NCI-H82 treated with DMSO at 0.1 percent for 48 hours (cell line): ENCODE measurements around the gene PSAP.
A peak's percentile ranks its signal among the peaks of the same experiment; 100 is the strongest.

Experiments
- DNase-seq: peaks from one replicate; lab custom pipeline; 2025; ENCODE audit not compliant: unreplicated experiment; lab: John Stamatoyannopoulos, UW

PSAP gene

DNA sequence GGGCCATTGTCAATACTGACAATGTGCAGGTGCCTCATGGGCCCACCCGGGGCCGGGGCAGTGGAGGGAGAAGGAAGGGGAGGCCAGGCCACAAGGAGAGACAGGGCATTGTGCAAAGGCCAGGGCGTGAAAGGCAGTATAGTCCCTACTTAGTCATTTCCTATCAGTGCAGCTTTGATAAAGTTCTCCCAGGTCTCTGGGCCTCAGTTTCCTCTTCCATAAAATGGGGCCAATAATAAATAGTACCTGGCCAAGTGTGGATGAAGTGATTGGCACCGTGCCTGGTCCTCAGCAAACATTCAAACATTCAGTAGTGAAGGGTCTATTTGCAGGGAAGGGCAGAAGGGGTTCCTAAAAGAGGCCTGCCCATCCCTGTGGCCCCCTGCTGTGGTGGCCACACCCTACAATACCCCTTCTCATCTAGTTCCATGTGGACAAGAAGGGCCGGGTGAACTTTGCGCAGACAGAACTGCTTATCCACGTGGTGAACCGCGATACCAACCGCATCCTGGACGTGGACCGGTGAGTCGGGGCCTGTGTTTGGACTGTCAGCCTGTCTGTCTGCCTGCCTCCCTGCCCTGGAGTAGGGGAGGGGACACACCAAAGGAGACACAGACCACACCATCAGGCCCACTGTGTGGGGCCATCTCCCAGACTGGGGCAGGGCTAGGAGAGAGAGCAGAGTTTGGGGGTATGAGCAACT is 40.9 kb downstream of the PSAP start:
- DNase-seq, result no peak

GRCh38 chr10:71809628-71810027 is 41.4 kb downstream of the PSAP start:
- DNase-seq, result no peak

DNA sequence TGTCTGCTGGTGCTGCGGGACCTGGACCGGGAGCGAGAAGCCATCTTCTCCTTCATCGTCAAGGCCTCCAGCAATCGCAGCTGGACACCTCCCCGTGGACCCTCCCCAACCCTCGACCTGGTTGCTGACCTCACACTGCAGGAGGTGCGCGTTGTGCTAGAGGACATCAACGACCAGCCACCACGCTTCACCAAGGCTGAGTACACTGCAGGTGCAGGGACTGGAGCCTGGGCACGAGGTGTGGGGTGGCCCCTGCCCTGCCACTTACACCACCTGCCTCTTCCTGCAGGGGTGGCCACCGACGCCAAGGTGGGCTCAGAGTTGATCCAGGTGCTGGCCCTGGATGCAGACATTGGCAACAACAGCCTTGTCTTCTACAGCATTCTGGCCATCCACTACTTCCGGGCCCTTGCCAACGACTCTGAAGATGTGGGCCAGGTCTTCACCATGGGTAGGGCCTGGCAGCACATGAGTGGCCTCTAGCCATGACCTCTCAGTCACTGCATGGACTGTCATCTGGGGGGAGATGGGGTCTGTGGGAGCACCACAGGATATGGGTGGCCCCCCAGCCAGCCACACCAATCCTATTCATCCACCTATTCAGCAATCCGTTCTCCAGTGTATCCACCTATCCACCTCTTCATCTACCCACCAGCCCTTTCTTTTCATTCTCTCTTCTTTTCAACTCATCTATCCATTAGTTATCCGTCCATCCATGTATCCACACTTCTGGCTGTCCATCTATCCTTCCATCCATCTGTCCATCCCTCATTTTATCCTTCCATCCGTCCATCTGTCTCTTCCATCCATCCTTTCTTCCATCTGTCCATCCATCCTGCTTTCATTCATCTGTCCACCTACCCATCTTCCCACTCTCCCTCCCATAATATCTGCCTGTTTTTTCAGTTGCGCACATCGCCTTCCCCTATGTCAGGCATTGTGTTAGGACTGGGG is 43.2 kb downstream of the PSAP start:
- no peak for DNase-seq

DNA sequence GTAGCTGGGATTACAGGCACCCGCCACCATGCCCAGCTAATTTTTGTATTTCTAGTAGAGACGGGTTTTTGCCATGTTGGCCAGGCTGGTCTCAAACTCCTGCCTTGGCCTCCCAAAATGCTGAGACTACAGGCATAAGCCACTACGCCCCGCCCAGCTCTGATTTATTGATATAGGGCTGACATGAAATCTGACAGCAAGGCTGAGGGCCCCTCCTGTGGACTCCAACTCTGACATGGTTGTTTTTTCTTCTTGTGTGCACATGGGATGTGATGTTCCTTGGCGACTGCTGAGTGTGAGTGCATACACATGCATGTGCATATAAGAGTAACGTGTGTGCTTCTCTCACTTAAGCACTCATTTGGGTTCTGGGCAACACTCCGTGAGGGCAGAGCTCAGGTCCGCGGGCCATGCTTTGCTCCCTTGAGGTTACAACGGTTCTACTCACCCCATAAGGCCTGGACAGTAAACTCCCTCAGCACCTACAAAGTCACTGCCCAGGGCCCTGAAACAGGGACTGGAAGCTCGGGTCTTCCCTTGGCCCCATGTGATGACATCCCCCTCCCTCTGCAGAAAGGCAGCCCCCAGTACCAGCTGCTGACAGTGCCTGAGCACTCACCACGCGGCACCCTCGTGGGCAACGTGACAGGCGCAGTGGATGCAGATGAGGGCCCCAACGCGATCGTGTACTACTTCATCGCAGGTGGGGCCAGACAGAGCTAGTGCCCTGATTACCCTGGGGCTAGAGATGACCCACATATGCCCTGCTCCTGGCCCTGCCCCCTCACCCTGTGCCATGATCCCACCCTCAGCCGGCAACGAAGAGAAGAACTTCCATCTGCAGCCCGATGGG is 44.1 kb downstream of the PSAP start:
- no peak for DNase-seq

DNA sequence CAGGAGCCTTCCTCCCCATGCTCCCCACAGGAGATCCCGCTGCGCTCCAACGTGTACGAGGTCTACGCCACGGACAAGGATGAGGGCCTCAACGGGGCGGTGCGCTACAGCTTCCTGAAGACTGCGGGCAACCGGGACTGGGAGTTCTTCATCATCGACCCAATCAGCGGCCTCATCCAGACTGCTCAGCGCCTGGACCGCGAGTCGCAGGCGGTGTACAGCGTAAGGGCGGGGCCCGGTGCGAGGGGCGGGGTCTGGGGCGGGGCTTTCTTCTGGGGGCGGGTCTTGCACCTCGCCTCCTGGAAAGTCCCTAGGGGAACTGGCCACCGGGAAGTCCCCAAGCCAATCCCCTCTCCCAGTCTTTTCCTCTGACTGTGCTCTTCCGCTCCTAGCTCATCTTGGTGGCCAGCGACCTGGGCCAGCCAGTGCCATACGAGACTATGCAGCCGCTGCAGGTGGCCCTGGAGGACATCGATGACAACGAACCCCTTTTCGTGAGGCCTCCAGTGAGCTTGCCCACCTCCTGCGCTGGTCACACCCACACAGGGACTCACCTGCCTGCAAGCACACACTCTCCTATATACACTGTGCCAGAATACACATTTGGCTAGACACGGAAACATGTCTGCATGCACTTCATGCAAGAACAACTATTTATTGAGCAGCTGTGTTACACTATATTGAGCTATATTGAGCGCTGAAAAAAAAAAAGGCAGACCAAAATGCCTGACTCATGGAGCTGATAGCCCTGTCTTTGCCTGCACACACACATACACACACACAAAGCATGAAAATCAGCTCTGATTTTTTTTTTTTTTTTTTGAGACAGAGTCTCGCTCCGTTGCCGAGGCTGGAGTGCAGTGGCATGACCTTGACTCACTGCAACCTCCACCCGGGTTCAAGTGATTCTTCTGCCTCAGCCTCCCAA is 45.0 kb downstream of the PSAP start:
- DNase-seq, result no peak

GRCh38 chr10:71804077-71804476 is 47.0 kb downstream of the PSAP start:
- DNase-seq, result peak; percentile 4

DNA sequence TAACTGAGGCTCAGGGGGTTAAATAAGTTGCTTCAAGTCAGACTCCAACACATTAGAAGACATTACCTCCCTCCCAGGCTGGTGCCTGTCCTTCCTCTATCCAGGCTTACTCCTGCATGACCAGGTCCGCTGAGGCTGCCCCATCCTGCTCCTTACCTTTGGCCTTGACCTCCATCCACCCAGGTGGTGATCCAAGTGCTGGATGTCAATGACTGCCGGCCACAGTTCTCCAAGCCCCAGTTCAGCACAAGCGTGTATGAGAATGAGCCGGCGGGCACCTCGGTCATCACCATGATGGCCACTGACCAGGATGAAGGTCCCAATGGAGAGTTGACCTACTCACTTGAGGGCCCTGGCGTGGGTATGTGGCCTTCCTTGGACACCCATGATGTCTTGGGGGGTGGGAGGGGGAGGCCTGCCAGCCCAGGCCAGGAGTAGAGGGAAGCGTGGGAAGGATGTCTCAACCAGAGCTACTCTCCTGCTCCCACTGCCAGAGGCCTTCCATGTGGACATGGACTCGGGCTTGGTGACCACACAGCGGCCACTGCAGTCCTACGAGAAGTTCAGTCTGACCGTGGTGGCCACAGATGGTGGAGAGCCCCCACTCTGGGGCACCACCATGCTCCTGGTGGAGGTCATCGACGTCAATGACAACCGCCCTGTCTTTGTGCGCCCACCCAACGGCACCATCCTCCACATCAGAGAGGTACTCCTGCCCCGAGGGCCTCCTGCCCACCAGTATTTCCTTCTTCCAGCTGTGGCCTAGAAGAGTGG is 48.1 kb downstream of the PSAP start:
- DNase-seq, result no peak

DNA sequence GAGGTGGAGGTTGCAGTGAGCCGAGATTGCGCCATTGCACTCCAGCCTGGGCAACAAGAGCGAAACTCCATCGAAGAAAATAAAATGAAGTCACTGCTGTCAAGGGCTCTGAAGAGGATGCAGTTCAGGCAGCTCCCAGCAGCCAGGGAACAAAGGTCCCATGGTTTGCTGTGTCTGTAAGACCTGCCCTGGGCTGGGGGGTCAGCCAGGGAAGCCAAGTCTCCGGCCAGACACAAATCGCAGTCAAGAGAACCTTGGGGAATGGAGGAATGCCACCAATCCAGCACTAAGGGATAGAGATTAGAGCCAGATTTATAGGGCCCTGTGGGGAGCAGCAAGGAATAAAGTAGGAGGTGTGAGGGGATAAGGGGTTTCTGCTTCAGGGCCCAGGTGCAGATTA is 48.8 kb downstream of the PSAP start:
- DNase-seq, result no peak

- no peak for DNase-seq
Measured at GRCh38 chr10:71801361-71801760, 49.7 kb downstream of the PSAP start.

DNA sequence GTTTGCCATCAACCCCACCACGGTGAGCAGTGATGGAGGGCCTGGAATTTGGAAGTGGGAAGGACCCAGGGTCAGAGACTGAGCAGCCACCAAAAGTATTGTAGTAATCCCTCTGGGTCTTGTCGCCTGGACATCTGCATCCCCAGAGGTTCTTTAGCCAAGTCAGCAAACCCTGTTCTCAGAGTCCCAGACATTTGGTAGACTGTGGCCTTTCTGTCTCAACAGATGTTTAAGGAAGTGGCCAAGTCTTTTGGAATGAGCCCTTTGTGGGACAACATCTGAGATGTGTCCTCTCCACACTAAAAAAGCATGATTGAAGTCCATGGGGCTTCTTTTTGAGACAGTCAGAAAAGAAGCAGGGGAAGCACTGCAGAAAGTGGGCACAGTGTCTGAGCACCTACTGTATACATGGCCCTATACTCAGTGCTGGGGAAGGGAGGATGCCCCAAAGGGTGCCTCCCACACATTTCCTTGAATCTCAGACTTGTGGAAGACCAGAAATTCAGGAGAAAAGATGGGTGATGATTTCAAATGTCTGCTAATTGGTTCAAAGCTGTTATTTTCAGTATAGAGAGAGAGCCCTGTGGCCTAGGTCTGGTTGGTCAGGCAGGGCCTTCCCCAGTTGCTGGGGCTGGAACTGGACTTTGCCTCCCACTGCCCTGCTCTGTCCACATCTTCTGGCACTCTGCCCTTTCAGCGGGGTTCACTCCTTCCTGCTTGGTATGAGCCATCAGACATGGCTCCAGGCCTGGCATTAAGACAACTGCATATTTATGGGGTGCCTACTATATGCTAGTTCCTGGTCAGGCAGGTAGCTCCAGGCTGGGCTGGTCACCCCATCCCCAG is 51.2 kb downstream of the PSAP start:
- DNase-seq, result no peak

GRCh38 chr10:71799112-71799511 is 51.9 kb downstream of the PSAP start:
- DNase-seq, result no peak

GRCh38 chr10:71798308-71798624 is 52.8 kb downstream of the PSAP start:
- no peak for DNase-seq

DNA sequence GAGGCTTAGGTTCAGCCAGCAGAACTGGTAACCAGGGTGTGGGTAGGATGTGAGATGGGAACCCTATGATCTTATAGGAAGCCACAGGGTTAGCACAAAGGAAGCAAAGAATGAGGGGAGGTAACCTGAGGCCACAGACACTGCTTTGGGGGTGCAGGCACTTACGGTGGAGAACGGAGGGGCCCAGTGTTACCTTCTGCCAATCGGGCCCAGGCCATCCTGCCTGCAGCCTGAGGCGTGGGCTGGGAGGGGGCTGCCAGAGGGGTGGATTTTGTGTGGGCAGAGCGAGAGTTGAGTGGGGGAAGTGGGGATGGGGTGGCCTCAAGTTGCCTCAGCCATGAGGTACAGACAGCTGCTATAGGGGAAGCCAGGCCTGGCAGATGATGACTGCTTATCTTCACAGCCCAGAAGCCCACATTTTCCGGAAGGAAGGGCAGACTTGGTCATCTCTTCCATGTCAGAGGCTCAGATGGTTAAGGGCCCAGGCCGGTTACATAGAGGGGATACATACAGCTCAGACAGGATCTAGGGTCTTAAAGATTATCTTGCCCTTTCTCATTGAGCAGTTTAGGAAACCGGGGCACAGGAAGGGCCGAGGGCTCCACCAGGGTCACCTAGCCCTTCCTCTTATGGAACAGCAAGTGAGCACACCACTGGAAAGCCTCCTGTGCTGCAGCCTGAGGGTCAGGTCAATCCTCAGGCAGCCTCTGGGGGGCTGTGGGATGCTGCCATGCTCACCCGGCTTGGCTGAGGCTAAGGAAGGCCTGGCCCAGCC is 53.3 kb downstream of the PSAP start:
- DNase-seq, result no peak

DNA sequence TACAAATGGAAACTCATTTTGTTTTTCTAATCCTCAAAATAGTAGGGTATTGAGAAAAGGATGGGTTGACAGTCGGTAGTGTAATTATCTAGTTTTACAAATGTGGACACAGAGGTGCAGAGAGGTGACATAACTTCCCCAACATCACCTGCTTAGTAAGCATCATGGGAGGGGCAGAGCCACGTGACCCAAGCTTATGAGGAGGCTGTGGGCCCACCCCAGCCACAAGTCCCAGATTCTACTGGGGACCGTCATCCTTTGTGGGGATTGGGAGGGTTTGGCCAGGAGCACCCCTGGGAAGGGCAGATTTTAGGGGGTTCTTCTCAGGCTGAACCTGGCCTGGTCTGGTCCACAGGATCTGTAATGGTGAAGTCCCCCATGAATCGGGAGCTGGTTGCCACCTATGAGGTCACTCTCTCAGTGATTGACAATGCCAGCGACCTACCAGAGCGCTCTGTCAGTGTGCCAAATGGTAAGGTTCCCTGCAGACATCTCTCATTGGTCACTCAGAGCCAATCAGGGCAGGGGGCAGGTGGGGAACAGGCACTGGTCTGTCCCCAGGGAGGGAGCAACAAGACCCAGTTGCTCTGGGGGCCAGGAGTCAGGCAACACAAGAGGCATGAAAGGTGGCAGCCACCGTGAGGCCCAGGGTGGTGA is 54.2 kb downstream of the PSAP start:
- DNase-seq, result no peak

GRCh38 chr10:71795248-71795647 is 55.8 kb downstream of the PSAP start:
- no peak for DNase-seq

GRCh38 chr10:71790749-71791440 is 60.2 kb downstream of the PSAP start:
- no peak for DNase-seq

- DNase-seq, result no peak
Measured at GRCh38 chr10:71789871-71790270, 61.2 kb downstream of the PSAP start.
